HG03196 (cell line): Measurements from ENCODE around the gene NLRC5.

Source experiments
- ATAC-seq: cut with Tn5 transposase; IDR thresholded peaks from one replicate; pipeline ENCODE4 v1.9.1; 2021; ENCODE audit not compliant: unreplicated experiment

The NLRC5 gene

GRCh38 chr16:57024894-57025680 lies 35.7 kb downstream of the NLRC5 start:
- ATAC-seq = no peak

- no peak for ATAC-seq
These were observed 36.8 kb downstream of the NLRC5 start for GRCh38 chr16:57025941-57026777.

- ATAC-seq = no peak
These were observed 37.4 kb downstream of the NLRC5 start for GRCh38 chr16:57026778-57027062.

- no peak for ATAC-seq
These were observed 37.7 kb downstream of the NLRC5 start for GRCh38 chr16:57027067-57027466.

GRCh38 chr16:57028086-57028485 lies 38.7 kb downstream of the NLRC5 start:
- no peak for ATAC-seq

GRCh38 chr16:57029161-57030160 lies 40.1 kb downstream of the NLRC5 start:
- no peak for ATAC-seq

- no peak for ATAC-seq
These were observed 41.1 kb downstream of the NLRC5 start for GRCh38 chr16:57030346-57030902.

- ATAC-seq = no peak
These were observed 41.8 kb downstream of the NLRC5 start for GRCh38 chr16:57031156-57031555.

- ATAC-seq = no peak
These were observed 43.0 kb downstream of the NLRC5 start for GRCh38 chr16:57032346-57032745.

- no peak for ATAC-seq
These were observed 43.6 kb downstream of the NLRC5 start for GRCh38 chr16:57032931-57033330.

- no peak for ATAC-seq
These were observed 47.0 kb downstream of the NLRC5 start for GRCh38 chr16:57036315-57036714.

GRCh38 chr16:57036945-57037344 lies 47.6 kb downstream of the NLRC5 start:
- no peak for ATAC-seq

GRCh38 chr16:57038166-57038565 lies 48.8 kb downstream of the NLRC5 start:
- ATAC-seq = no peak

GRCh38 chr16:57039148-57039812 lies 49.9 kb downstream of the NLRC5 start:
- ATAC-seq = no peak

- ATAC-seq = peak; percentile 33
These were observed 52.1 kb downstream of the NLRC5 start for GRCh38 chr16:57041182-57042156.

GRCh38 chr16:57042157-57043111 lies 53.1 kb downstream of the NLRC5 start:
- peak; percentile 64 for ATAC-seq

- no peak for ATAC-seq
These were observed 53.9 kb downstream of the NLRC5 start for GRCh38 chr16:57043248-57043647.
